Esophagus muscularis mucosa (tissue), 4 donors: Measurements from ENCODE around the gene ELAPOR2.

Experiments used
- EP300 ChIP-seq: sonication (generic); formaldehyde crosslinking; IDR thresholded peaks from one replicate; pipeline ENCODE4 v1.6.1; 2017; ENCODE audit warnings: antibody characterized with exemption
- POLR2A ChIP-seq: fragments of 450-650 bp; IDR thresholded peaks from one replicate; pipeline ENCODE4 v1.6.1; 2017; ENCODE audit warnings: antibody characterized with exemption, moderate library complexity, mild to moderate bottlenecking, low read depth
- TF ChIP-seq, protein P1 (sequence below), 3 experiments: fragments of 200-600 bp in 2 of 3; fragments of 450-650 bp in 1 of 3; sonication (generic) in 2 of 3; IDR thresholded peaks; one replicate each; pipeline ENCODE4 v1.5.1; 2017 to 2019; ENCODE audit warnings: antibody characterized with exemption in 3 of 3, mild to moderate bottlenecking in 2 of 3, moderate library complexity in 1 of 3

GRCh38 chr7:87056346-87056745 lies 3.1 kb downstream of the ELAPOR2 start:
- TF ChIP-seq, protein P1, sequence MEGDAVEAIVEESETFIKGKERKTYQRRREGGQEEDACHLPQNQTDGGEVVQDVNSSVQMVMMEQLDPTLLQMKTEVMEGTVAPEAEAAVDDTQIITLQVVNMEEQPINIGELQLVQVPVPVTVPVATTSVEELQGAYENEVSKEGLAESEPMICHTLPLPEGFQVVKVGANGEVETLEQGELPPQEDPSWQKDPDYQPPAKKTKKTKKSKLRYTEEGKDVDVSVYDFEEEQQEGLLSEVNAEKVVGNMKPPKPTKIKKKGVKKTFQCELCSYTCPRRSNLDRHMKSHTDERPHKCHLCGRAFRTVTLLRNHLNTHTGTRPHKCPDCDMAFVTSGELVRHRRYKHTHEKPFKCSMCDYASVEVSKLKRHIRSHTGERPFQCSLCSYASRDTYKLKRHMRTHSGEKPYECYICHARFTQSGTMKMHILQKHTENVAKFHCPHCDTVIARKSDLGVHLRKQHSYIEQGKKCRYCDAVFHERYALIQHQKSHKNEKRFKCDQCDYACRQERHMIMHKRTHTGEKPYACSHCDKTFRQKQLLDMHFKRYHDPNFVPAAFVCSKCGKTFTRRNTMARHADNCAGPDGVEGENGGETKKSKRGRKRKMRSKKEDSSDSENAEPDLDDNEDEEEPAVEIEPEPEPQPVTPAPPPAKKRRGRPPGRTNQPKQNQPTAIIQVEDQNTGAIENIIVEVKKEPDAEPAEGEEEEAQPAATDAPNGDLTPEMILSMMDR (IDR thresholded peaks at IDR 0.05): no peak
- no peak for TF ChIP-seq POLR2A
- no peak for TF ChIP-seq EP300
